Astrocyte (in vitro differentiated cells and primary cell): ENCODE measurements around the gene CHRNA5.

Experiments
- EZH2 ChIP-seq: IDR thresholded peaks from 2 replicates; pipeline ENCODE4 v1.6.1; 2012; ENCODE audit warnings: mild to moderate bottlenecking, low read length, inconsistent platforms; ENCODE audit not compliant: insufficient read depth
- TF ChIP-seq, protein P1 (sequence below): IDR thresholded peaks from 2 replicates; pipeline ENCODE4 v1.5.1; 2011; ENCODE audit warnings: low read depth, mild to moderate bottlenecking, inconsistent platforms, low read length, moderate library complexity; ENCODE audit not compliant: insufficient read depth

- TF ChIP-seq, protein P1, sequence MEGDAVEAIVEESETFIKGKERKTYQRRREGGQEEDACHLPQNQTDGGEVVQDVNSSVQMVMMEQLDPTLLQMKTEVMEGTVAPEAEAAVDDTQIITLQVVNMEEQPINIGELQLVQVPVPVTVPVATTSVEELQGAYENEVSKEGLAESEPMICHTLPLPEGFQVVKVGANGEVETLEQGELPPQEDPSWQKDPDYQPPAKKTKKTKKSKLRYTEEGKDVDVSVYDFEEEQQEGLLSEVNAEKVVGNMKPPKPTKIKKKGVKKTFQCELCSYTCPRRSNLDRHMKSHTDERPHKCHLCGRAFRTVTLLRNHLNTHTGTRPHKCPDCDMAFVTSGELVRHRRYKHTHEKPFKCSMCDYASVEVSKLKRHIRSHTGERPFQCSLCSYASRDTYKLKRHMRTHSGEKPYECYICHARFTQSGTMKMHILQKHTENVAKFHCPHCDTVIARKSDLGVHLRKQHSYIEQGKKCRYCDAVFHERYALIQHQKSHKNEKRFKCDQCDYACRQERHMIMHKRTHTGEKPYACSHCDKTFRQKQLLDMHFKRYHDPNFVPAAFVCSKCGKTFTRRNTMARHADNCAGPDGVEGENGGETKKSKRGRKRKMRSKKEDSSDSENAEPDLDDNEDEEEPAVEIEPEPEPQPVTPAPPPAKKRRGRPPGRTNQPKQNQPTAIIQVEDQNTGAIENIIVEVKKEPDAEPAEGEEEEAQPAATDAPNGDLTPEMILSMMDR = no peak
- no peak for TF ChIP-seq EZH2
Measured at GRCh38 chr15:78541744-78542034, 23.6 kb upstream of the CHRNA5 start.
